ENCODE measurements around the gene KLF5. TPM values are rescaled to one million over a fixed set of nuclear protein-coding genes. Genes with fewer than 3 reads are reported as not detected.
"Not testable (repeated sequence)": the region's sequence is repeated elsewhere in the genome, so short reads cannot be mapped to it uniquely, and the experiment has no call there.

Gene KLF5
- total RNA-seq, 4 donors from 2014 or later: 233 to 372 (median 276) TPM

DNA sequence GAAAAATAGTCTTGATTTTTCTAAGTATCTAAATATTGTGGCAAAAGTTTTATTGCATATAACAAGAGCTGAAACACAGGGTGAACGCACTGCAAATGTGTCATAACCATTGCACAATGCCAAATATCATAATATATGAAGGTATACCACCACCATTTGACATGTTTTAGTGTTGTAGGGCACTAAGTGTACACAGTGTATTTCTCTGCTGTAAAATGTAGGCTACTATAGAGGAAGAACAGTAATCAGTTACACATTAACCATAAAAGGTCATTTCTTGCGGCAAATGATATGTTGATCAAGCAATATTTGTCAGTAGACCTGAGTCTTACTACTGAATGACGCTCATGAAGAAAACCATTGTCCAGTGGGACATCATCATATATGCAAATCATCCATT is 18.3 kb upstream of the KLF5 start:
- TF ChIP-seq CTCF (IDR thresholded peaks at IDR 0.05): no peak
- TF ChIP-seq EP300 (IDR thresholded peaks at IDR 0.05): no peak
- TF ChIP-seq POLR2A (IDR thresholded peaks at IDR 0.05): no peak
- TF ChIP-seq POLR2AphosphoS5 (IDR thresholded peaks at IDR 0.05): no peak
- DNase-seq (ENCODE audit: low spot score in 2 of 2): no peak

GRCh38 chr13:73040968-73041596 is 17.7 kb upstream of the KLF5 start:
- no peaks in the 10 kb centered on the region for H3K9me3 ChIP-seq
- TF ChIP-seq POLR2A (IDR thresholded peaks at IDR 0.05) (no peak), POLR2AphosphoS5 (IDR thresholded peaks at IDR 0.05) (no peak), CTCF (IDR thresholded peaks at IDR 0.05) (no peak), EP300 (IDR thresholded peaks at IDR 0.05) (no peak)
- no peak for DNase-seq (ENCODE audit: low spot score in 2 of 2)
- H3K27ac ChIP-seq: no peak overlapping the region
- H3K27me3 ChIP-seq: no peaks in the 10 kb centered on the region
- 79% methylated on average over 7 of the region's 7 CpGs for WGBS
- no peaks in the 10 kb centered on the region for H3K36me3 ChIP-seq
- H3K4me3 ChIP-seq: no peak overlapping the region
- H3K4me1 ChIP-seq: no peaks in the 10 kb centered on the region

More for the DNA sequence above, 18.3 kb upstream of the KLF5 start:
- Histone ChIP-seq H3K9me3 (no peaks in the 10 kb centered on the region), H3K27me3 (no peaks in the 10 kb centered on the region), H3K27ac (no peak overlapping the region), H3K4me1 (no peaks in the 10 kb centered on the region), H3K36me3 (no peaks in the 10 kb centered on the region), H3K4me3 (no peak overlapping the region)
- WGBS: 90% methylated on average over 3 of the region's 3 CpGs

DNA sequence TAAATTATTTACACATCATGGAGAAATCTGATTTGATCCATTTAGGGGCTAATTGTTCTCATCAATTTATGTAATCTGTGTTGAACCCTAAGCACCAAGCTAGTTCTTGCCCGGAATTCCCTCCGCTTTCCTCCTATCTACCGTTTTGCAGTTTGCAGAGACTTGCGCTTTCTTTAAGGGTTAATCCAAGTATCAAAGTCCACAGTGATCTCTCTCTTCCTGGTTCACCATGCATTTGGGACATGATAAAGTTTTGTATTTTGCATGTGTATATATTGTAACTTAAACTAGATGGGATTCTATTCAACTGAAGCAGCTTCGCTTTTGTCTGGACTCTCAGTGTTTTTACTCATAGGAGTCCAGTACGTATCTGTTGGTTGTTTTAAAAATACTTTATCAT is 13.8 kb upstream of the KLF5 start:
- DNase-seq (ENCODE audit: low spot score in 2 of 2): no peak
- no peaks in the 10 kb centered on the region for H3K36me3 ChIP-seq
- no peak overlapping the region for H3K4me3 ChIP-seq
- no peak overlapping the region for H3K27ac ChIP-seq
- no peaks in the 10 kb centered on the region for H3K4me1 ChIP-seq
- no peaks in the 10 kb centered on the region for H3K9me3 ChIP-seq
- WGBS: 94% methylated on average over 6 of the region's 6 CpGs
- H3K27me3 ChIP-seq: no peaks in the 10 kb centered on the region
- TF ChIP-seq CTCF (IDR thresholded peaks at IDR 0.05) (no peak), POLR2AphosphoS5 (IDR thresholded peaks at IDR 0.05) (no peak), POLR2A (IDR thresholded peaks at IDR 0.05) (no peak), EP300 (IDR thresholded peaks at IDR 0.05) (no peak)

DNA sequence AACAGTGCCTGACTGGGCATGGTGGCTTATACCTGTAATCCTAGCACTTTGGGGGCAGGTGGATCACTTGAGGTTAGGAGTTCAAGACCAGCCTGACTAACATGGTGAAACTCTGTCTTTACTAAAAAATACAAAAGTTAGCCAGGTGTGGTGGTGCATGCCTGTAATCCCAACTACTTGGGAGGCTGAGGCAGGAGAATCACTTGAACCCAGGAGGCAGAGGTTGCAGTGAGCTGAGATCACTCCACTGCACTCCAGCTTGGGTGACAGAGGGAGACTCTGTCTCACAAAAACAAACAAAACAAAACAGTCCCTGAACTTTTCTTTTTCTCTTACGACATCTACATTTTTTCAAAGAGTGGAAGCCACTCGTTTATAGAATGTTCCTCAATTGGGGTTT is 10.2 kb upstream of the KLF5 start:
- H3K27me3 ChIP-seq; H3K36me3 ChIP-seq; H3K4me1 ChIP-seq; H3K9me3 ChIP-seq; DNase-seq (ENCODE audit: low spot score in 2 of 2); H3K27ac ChIP-seq; H3K4me3 ChIP-seq: not testable (repeated sequence)
- 85% methylated on average over 2 of the region's 2 CpGs for WGBS

DNA sequence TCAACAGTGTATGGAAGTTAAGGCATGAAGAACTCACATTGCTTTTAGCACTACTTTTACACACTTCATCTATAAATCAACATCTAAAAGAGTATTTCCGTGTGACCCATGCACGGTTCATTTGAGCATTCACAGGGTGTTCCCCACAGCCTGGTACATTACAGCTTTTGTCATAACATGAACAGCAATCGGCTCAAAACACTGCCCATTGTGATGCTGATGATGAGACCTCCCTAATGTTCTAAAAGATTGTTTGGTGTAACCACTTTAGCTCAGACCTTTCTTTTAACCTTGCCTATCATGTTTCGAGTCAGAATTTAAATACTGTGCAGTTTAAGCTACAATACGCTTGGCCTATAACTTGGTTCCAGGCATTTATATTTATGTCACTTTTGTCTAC is 4.1 kb upstream of the KLF5 start:
- Histone ChIP-seq H3K4me3 (no peak overlapping the region), H3K27ac (no peak overlapping the region), H3K9me3 (no peaks in the 10 kb centered on the region), H3K36me3 (no peaks in the 10 kb centered on the region), H3K4me1 (peaks cover 8% of the 10 kb centered on the region), H3K27me3 (peaks cover 9% of the 10 kb centered on the region)
- 40% methylated on average over 5 of the region's 5 CpGs for WGBS
- no peak for TF ChIP-seq POLR2A (IDR thresholded peaks at IDR 0.05)
- no peak for TF ChIP-seq POLR2AphosphoS5 (IDR thresholded peaks at IDR 0.05)
- TF ChIP-seq EP300 (IDR thresholded peaks at IDR 0.05): no peak
- no peak for TF ChIP-seq CTCF (IDR thresholded peaks at IDR 0.05)
- DNase-seq (ENCODE audit: low spot score in 2 of 2): no peak

Data from suprapubic skin (tissue), 4 donors.